ENCODE results near the gene DEPP1. TPM values are rescaled to one million over a fixed set of nuclear protein-coding genes. Genes with fewer than 3 reads are reported as not detected.

DEPP1 gene
- total RNA-seq, 1 donor from 2014 or later = 16.6 TPM

DNA sequence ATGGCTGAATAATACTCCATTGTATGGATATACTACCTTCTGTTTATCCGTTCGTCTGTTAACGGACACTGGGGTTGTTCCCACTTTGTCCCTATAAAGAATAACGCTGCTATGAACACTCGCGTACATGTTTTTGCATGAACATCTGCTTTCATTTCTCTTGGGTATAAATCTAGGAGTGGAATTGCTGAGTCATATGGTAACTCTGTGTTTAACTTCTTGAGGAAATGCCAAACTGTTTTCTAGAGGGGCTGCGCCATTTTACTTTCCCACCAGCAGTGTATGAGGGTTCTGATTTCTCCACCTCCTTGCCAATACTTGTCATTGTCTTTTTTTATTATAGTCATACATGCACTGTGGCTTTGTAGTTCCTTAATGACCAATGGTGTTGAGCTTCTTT lies 39.7 kb downstream of the DEPP1 start:
- TF ChIP-seq, protein P1, sequence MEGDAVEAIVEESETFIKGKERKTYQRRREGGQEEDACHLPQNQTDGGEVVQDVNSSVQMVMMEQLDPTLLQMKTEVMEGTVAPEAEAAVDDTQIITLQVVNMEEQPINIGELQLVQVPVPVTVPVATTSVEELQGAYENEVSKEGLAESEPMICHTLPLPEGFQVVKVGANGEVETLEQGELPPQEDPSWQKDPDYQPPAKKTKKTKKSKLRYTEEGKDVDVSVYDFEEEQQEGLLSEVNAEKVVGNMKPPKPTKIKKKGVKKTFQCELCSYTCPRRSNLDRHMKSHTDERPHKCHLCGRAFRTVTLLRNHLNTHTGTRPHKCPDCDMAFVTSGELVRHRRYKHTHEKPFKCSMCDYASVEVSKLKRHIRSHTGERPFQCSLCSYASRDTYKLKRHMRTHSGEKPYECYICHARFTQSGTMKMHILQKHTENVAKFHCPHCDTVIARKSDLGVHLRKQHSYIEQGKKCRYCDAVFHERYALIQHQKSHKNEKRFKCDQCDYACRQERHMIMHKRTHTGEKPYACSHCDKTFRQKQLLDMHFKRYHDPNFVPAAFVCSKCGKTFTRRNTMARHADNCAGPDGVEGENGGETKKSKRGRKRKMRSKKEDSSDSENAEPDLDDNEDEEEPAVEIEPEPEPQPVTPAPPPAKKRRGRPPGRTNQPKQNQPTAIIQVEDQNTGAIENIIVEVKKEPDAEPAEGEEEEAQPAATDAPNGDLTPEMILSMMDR (IDR thresholded peaks at IDR 0.05; ENCODE audit: unreplicated experiment) = no peak
- H3K4me1 Mint-ChIP-seq (ENCODE audit: low read depth) = peaks cover 7% of the 10 kb centered on the region
- no peak for DNase-seq (ENCODE audit: low spot score, unreplicated experiment)
- H3K27me3 Mint-ChIP-seq = peaks cover 3% of the 10 kb centered on the region
- no peak overlapping the region for H3K4me3 Mint-ChIP-seq (ENCODE audit: low read depth)
- peaks cover 22% of the 10 kb centered on the region for H3K9me3 Mint-ChIP-seq (ENCODE audit: low read depth)
- no peak overlapping the region for H3K27ac Mint-ChIP-seq
- H3K36me3 Mint-ChIP-seq (ENCODE audit: insufficient read depth) = peaks cover 4% of the 10 kb centered on the region

DNA sequence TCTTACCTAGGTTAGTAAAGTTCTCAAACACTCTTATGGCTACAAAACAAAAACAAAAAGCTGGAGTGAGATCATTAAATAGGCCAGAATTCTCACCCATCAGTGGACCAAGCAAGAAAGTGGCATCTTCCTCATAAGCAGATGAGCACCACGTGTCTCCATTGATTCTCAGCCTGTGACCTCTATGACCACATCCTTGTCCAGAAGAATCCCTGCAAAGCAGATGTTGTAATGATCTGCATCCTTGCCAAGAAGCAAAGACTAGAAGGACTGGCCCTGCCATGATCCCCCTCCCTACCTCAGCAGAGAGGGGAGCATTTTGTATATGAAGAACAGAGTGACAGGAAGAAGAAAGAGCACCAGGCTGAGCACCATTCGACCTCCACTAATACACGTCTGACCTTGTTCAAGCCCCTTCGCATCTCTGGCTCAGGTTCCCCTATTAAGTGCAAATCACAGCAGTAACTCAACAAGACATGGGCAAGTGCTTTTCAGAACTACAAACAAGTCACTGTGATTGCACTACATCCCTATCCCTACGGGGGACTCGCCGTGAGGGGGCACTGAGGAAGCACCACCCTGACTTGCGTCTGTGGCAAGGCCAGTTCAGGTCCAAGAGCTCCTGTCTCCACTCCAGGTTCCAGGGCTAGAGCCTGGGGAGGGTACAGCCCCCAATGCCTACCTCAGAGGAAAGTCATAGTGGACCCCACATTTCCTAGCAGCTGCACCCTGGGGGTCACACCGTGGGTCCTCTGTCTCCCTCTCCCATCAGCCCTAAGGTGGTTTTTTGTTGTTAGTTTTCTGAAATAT lies 41.2 kb downstream of the DEPP1 start:
- TF ChIP-seq, protein P1 (IDR thresholded peaks at IDR 0.05; ENCODE audit: unreplicated experiment) = no peak
- Mint-ChIP-seq H3K4me3 (ENCODE audit: low read depth) (no peak overlapping the region), H3K27ac (no peak overlapping the region), H3K36me3 (ENCODE audit: insufficient read depth) (peaks cover 4% of the 10 kb centered on the region), H3K27me3 (peaks cover 3% of the 10 kb centered on the region), H3K9me3 (ENCODE audit: low read depth) (peaks cover 21% of the 10 kb centered on the region), H3K4me1 (ENCODE audit: low read depth) (peaks cover 7% of the 10 kb centered on the region)
- DNase-seq (ENCODE audit: low spot score, unreplicated experiment) = no peak

DNA sequence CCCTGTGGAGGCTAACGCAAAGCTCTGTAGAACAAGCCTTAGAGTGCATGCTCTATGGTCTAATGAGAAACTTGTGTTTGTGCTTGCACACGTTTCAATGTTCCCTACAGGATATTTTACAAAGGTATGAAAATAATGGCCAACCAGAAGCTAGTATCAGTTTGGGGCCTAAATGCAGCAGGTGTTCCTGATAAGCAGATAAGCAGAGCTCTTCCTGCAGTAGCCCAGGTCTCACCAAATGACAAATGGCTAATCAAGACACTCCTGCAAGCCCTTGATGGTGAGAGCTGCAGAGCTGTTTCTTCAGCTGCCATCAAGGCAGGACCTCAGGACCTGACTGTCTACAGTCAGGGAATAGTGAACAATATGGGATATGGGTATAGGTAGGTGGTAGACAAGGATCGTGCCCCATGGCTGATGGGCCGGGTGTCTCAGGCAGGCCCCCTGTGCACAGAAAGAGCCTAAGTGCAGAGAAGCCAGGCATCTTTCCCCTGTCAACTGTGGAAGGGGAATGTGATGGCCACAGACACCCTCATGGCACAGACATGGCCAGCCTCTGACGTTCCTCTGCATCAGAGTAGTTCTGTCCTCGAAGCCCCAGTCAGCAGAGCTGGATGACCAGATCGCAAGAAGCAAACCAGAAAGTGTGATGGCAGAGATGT lies 42.2 kb downstream of the DEPP1 start:
- no peak overlapping the region for H3K4me3 Mint-ChIP-seq (ENCODE audit: low read depth)
- TF ChIP-seq, protein P1 (IDR thresholded peaks at IDR 0.05; ENCODE audit: unreplicated experiment) = no peak
- H3K27ac Mint-ChIP-seq = no peak overlapping the region
- peaks cover 7% of the 10 kb centered on the region for H3K4me1 Mint-ChIP-seq (ENCODE audit: low read depth)
- peaks cover 3% of the 10 kb centered on the region for H3K27me3 Mint-ChIP-seq
- DNase-seq (ENCODE audit: low spot score, unreplicated experiment) = no peak
- peaks cover 15% of the 10 kb centered on the region for H3K9me3 Mint-ChIP-seq (ENCODE audit: low read depth)
- H3K36me3 Mint-ChIP-seq (ENCODE audit: insufficient read depth) = peaks cover 4% of the 10 kb centered on the region

DNA sequence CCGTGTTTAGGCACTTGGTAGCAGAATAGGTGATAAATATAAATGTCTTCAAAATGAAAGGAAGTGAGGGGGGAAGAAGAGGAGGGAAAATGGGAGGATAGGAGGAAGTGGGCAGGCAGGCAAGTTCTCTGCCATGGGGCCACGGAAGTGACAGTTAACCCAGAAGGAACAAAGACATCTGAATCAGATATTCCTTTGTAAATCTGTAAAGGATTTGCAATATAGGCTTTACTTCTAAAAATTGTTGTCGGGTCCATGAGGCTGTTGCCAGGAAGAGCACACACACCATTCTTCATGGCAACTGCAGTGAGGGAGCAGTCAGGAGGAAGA lies 42.7 kb downstream of the DEPP1 start:
- Mint-ChIP-seq H3K4me1 (ENCODE audit: low read depth) (peaks cover 7% of the 10 kb centered on the region), H3K27ac (peak overlapping the region; percentile 91), H3K9me3 (ENCODE audit: low read depth) (peaks cover 10% of the 10 kb centered on the region), H3K4me3 (ENCODE audit: low read depth) (no peak overlapping the region), H3K27me3 (peaks cover 6% of the 10 kb centered on the region), H3K36me3 (ENCODE audit: insufficient read depth) (peaks cover 4% of the 10 kb centered on the region)
- TF ChIP-seq, protein P1 (IDR thresholded peaks at IDR 0.05; ENCODE audit: unreplicated experiment) = no peak
- no peak for DNase-seq (ENCODE audit: low spot score, unreplicated experiment)

DNA sequence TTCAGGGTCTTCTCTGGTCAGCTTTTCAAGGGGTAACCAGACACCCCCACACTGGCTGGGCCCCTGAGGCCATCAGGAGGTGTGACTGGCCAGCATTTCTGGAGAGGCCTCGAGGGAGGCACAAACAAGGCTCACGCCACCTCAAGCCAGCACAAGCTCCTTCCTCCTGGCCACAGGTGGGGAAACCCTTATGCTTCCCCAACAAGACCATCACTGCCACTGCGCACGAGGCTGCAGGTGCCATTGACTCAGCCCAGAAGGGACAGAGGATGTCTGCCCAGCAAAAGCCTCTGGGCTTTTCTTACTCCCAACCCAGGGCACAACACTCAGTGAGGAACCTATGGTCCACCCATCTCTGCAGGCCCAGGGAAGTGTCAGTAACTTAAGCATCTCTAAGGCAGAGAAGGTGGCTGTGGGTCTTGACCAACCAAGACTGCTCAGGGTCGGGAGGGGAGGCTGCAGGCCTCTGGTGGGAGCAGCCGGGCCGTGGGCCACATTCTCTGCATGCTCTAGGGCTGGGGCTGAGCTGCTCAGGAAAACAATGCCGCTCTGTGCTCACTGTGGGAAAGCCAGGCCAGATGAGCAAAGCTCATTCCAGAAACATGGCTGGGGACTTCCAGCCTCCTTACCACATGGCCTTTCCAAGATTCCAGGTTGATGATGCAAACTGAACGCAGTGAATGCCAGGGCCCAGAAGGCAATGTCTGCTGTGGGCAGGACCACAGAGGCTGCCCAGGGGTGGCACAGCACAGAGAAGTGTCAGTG lies 43.2 kb downstream of the DEPP1 start:
- DNase-seq (ENCODE audit: low spot score, unreplicated experiment) = no peak
- H3K4me1 Mint-ChIP-seq (ENCODE audit: low read depth) = peaks cover 7% of the 10 kb centered on the region

More for the DNA sequence above, 43.2 kb downstream of the DEPP1 start:
- Mint-ChIP-seq H3K9me3 (ENCODE audit: low read depth) (peaks cover 10% of the 10 kb centered on the region), H3K27me3 (peaks cover 6% of the 10 kb centered on the region), H3K27ac (peak overlapping the region; percentile 91), H3K4me3 (ENCODE audit: low read depth) (no peak overlapping the region), H3K36me3 (ENCODE audit: insufficient read depth) (peaks cover 4% of the 10 kb centered on the region)
- TF ChIP-seq, protein P1 (IDR thresholded peaks at IDR 0.05; ENCODE audit: unreplicated experiment) = no peak

Data from progenitor cell of endocrine pancreas (in vitro differentiated cells).